Neural cell (in vitro differentiated cells): ENCODE results near the gene CPEB4.

Source experiments
- MXI1 ChIP-seq: fragments of 450-650 bp; conservative IDR thresholded peaks from 2 replicates; pipeline ENCODE4 v1.6.1; 2014; ENCODE audit warnings: antibody characterized with exemption, mild to moderate bottlenecking; ENCODE audit not compliant: poor library complexity, severe bottlenecking
- POLR2AphosphoS5 ChIP-seq: IDR thresholded peaks from 2 replicates; pipeline ENCODE4 v1.6.1; 2012
- TF ChIP-seq, protein P1 (sequence below): fragments of 450-650 bp; IDR thresholded peaks from 2 replicates; pipeline ENCODE4 v1.5.1; 2014; ENCODE audit warnings: antibody characterized with exemption, mild to moderate bottlenecking, moderate library complexity; ENCODE audit not compliant: poor library complexity, severe bottlenecking

DNA sequence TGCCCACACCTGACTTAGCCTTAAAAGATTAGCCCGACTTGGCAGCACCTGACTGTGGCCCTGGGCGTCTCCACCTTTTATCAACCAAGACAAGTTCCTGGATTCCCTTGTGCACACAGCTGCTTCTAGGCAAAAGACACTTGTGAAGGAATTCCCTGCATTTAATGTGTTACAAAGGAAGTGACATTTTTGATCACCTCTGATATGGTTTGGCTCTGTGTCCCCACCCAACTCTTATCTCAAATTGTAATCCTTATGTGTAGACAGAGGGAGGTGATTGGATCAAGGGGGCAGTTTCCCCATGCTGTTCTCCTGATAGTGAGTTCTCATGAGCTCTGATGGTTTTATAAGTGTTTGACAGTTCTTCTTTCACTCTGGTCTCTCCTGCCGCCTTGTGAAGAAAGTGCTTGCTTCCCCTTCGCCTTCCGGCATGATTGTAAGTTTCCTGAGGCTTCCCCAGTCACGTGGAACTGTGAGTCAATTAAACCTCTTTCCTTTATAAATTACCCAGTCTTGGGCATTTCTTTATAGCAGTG is 2.6 kb upstream of the CPEB4 start:
- TF ChIP-seq MXI1 (no peak), POLR2AphosphoS5 (no peak)
- TF ChIP-seq, protein P1, sequence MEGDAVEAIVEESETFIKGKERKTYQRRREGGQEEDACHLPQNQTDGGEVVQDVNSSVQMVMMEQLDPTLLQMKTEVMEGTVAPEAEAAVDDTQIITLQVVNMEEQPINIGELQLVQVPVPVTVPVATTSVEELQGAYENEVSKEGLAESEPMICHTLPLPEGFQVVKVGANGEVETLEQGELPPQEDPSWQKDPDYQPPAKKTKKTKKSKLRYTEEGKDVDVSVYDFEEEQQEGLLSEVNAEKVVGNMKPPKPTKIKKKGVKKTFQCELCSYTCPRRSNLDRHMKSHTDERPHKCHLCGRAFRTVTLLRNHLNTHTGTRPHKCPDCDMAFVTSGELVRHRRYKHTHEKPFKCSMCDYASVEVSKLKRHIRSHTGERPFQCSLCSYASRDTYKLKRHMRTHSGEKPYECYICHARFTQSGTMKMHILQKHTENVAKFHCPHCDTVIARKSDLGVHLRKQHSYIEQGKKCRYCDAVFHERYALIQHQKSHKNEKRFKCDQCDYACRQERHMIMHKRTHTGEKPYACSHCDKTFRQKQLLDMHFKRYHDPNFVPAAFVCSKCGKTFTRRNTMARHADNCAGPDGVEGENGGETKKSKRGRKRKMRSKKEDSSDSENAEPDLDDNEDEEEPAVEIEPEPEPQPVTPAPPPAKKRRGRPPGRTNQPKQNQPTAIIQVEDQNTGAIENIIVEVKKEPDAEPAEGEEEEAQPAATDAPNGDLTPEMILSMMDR = no peak
